Hypothalamus (tissue), 51 donors: ENCODE data around the gene BHLHA15.

Experiments
- DNase-seq, 51 donors: peaks; one replicate each; lab custom pipeline; 2025; lab: John Stamatoyannopoulos, UW

The BHLHA15 gene

GRCh38 chr7:98186452-98187137 is 24.6 kb upstream of the BHLHA15 start:
- no peak for DNase-seq

GRCh38 chr7:98187138-98187502 is 24.1 kb upstream of the BHLHA15 start:
- no peak for DNase-seq

GRCh38 chr7:98189559-98189958 is 21.7 kb upstream of the BHLHA15 start:
- no peak for DNase-seq

- no peak for DNase-seq
These were observed 19.4 kb upstream of the BHLHA15 start for GRCh38 chr7:98191668-98192431.

- DNase-seq, result no peak
These were observed 18.3 kb upstream of the BHLHA15 start for GRCh38 chr7:98192781-98193457.

- DNase-seq, result no peak
These were observed 17.6 kb upstream of the BHLHA15 start for GRCh38 chr7:98193474-98194180.

- no peak for DNase-seq
These were observed 17.1 kb upstream of the BHLHA15 start for GRCh38 chr7:98194186-98194585.

GRCh38 chr7:98194672-98195457 is 16.4 kb upstream of the BHLHA15 start:
- peak in 6 of 51 donors; percentile 18 to 31 (median 27) for DNase-seq

GRCh38 chr7:98196706-98197605 is 14.3 kb upstream of the BHLHA15 start:
- DNase-seq, result no peak

- no peak for DNase-seq
These were observed 12.1 kb upstream of the BHLHA15 start for GRCh38 chr7:98199131-98199530.

GRCh38 chr7:98200364-98200763 is 10.9 kb upstream of the BHLHA15 start:
- DNase-seq, result no peak

GRCh38 chr7:98202367-98203195 is 8.7 kb upstream of the BHLHA15 start:
- no peak for DNase-seq

- no peak for DNase-seq
These were observed 7.8 kb upstream of the BHLHA15 start for GRCh38 chr7:98203261-98203963.

GRCh38 chr7:98203964-98204605 is 7.2 kb upstream of the BHLHA15 start:
- DNase-seq, result no peak

GRCh38 chr7:98204670-98205069 is 6.6 kb upstream of the BHLHA15 start:
- no peak for DNase-seq

- no peak for DNase-seq
These were observed 5.9 kb upstream of the BHLHA15 start for GRCh38 chr7:98205162-98205845.
